Measurements from ENCODE around the gene NHERF2.
A peak's percentile ranks its signal among the peaks of the same experiment; 100 is the strongest.
"Not testable (repeated sequence)": the region's sequence is repeated elsewhere in the genome, so short reads cannot be mapped to it uniquely, and the experiment has no call there.

The NHERF2 gene

GRCh38 chr16:2007081-2007836 lies 19.4 kb upstream of the NHERF2 start:
- DNase-seq (ENCODE audit: low read depth in 2 of 2): no peak

DNA sequence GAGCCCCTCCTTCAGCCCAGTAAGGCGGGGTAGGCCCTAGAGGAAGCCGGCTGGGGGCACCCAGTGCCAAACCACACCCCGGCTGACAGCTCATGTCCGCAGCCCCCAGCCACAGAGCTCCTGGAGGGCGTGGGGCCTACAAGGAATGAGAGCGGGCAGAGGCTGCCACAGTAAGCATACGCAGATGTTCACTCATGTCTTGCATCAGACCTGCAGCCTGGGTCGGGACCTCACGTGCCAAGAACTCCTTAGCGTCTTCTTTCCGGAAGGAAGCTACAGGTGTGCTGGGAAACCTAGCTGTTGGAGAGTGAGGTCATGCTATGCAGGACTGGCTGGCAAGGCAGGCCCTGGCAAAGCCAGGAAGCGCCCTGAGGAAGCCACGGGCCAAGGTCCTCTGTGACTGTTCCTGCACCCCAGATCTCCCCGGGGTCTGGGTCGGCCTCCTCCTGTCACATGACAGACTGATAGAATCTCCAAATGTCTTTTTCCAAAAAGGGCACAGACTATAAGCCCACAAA lies 18.6 kb upstream of the NHERF2 start:
- DNase-seq (ENCODE audit: low read depth in 2 of 2): no peak

- DNase-seq (ENCODE audit: low read depth in 2 of 2): no peak
Observed at GRCh38 chr16:2008631-2009163, 18.0 kb upstream of the NHERF2 start.

GRCh38 chr16:2009164-2009711 lies 17.5 kb upstream of the NHERF2 start:
- no peak for DNase-seq (ENCODE audit: low read depth in 2 of 2)

GRCh38 chr16:2009791-2010510 lies 16.8 kb upstream of the NHERF2 start, which contains the start of gene ZNF598:
TSS of gene ZNF598 (minus strand) at chr16:2009821.
- peak; percentile 56 to 69 for DNase-seq (ENCODE audit: low read depth in 2 of 2)

DNA sequence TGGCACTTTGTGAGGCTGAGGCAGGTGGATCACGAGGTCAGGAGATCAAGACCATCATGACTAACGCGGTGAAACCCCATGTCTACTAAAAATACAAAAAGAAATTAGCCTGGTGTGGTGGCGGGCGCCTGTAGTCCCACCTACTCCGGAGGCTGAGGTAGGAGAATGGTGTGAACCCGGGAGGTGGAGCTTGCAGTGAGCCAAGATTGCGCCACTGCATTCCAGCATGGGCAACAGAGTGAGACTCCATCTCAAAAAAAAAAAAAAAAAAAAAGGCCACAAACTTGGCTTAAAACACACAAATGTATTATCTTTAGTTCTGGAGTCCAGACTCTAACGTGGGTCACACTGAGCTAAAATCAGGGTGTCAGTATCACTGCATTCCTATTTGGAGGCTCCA lies 15.0 kb upstream of the NHERF2 start:
- not testable (repeated sequence) for DNase-seq (ENCODE audit: low read depth in 2 of 2)

- DNase-seq (ENCODE audit: low read depth in 2 of 2): no peak
Observed at GRCh38 chr16:2013527-2013926, 13.2 kb upstream of the NHERF2 start.

- no peak for DNase-seq (ENCODE audit: low read depth in 2 of 2)
Observed at GRCh38 chr16:2015117-2015946, 11.4 kb upstream of the NHERF2 start.

DNA sequence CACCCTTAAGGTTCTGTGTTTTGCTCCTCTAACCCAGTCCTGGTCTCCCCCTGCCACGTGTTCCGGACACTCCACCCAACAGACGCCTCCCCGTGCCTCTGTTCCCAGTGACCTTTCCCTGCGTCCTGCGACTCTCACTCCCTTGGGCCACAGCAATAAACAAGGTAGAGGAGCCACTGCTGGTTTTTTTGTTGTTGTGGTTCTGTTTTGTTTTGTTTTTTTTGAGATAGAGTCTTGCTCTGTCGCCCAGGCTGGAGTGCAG lies 10.8 kb upstream of the NHERF2 start:
- no peak for DNase-seq (ENCODE audit: low read depth in 2 of 2)

- no peak for DNase-seq (ENCODE audit: low read depth in 2 of 2)
Observed at GRCh38 chr16:2016407-2016922, 10.2 kb upstream of the NHERF2 start.

DNA sequence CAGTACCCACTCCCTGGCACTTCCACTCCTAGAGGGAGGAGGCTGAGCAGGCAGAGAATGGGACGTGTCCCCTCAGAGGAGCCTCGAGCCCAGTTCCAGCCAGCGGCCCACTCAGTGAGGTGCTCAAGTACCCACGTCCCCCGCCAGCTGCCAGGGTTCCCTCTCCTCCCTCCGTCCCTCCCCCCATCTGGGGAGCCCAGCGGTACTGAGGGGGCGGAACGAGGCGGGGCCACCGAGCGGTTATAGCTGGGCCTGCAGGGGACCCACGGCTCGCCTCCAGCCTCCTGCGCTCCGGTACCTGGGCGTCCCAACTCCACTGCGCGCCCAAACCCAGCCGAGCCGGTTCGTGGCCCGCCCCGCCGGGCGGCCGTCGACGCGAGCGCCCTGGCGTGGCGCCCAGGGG lies 7.2 kb upstream of the NHERF2 start, which contains the start of gene NPW:
Gene NPW, plus strand, starts transcription at position 268 of the 403 bp plus-strand sequence.
- no peak for DNase-seq (ENCODE audit: low read depth in 2 of 2)

DNA sequence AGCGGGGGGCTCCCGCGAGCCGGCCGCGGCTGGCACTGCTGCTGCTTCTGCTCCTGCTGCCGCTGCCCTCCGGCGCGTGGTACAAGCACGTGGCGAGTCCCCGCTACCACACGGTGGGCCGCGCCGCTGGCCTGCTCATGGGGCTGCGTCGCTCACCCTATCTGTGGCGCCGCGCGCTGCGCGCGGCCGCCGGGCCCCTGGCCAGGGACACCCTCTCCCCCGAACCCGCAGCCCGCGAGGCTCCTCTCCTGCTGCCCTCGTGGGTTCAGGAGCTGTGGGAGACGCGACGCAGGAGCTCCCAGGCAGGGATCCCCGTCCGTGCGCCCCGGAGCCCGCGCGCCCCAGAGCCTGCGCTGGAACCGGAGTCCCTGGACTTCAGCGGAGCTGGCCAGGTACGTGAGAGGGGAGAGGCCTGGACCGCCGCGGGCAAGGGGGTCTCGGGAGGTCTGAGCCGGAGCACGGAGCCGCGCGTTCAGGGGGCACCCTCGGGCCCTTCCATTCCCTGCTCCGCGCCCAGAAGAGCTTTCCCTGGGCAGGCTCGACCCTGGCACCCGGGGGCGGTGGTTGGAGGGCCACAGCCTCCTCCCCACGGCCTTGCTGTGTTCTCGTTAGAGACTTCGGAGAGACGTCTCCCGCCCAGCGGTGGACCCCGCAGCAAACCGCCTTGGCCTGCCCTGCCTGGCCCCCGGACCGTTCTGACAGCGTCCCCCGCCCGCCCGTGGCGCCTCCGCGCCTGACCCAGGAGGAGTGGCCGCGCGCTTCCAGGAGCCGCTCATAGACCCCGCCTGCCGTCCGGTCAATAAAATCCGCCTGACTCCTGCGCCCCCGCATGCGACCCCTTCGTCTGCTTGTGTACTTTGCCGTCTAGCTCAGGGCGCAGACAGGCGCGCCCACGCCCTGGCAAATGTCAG lies 6.5 kb upstream of the NHERF2 start:
- DNase-seq (ENCODE audit: low read depth in 2 of 2): no peak

- DNase-seq (ENCODE audit: low read depth in 2 of 2): no peak
Observed at GRCh38 chr16:2022723-2023091, 4.0 kb upstream of the NHERF2 start.

DNA sequence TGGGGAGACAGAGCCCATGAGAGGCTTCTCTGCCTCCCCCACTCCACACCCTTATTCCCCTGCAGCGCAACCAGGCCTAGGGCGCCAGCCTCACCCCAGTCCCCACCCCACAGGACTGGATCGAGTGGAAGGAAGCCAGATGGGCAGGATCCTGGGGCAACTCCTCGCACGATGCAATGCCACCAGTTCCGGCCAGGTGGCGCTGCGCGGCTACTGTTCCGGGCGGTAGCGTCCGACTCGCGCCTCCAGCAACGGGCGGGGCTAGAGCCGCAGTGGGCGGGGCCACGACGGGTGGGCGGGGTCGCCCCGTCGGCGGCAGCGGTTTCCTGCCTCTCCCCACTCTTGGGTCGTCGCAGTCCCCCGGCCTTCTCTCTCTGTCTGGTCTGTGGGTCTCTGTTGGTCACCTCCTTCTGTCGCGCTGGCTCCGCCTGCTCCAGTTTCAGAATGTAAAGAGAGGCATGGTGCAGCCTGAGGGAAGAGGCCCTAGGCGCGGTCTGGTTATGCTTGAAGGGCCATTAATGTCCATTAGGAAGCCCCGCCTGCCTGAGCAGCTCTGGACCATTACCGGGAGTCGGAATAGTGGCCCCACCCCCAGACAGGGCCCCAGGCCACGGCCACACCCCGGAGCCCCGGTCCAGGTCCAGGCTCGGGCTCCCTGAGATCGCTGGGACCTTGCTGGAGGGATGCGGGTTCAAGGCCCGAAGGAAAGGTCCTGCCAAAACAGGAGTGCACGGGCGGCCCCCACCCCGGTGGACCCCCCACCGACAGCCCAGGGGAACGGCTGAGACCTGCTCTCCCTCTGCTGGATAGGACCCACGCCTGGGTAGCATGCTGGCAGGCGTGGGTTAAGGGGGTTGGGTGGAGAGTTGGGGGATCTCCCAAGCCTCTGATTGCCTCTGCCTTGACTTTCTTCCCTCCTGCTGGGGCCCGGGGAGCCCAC lies 3.3 kb upstream of the NHERF2 start:
- DNase-seq (ENCODE audit: low read depth in 2 of 2): peak; percentile 85 to 94

GRCh38 chr16:2024032-2024420 lies 2.7 kb upstream of the NHERF2 start:
- DNase-seq (ENCODE audit: low read depth in 2 of 2): no peak

GRCh38 chr16:2025251-2025650 lies 1.5 kb upstream of the NHERF2 start:
- DNase-seq (ENCODE audit: low read depth in 2 of 2): no peak

DNA sequence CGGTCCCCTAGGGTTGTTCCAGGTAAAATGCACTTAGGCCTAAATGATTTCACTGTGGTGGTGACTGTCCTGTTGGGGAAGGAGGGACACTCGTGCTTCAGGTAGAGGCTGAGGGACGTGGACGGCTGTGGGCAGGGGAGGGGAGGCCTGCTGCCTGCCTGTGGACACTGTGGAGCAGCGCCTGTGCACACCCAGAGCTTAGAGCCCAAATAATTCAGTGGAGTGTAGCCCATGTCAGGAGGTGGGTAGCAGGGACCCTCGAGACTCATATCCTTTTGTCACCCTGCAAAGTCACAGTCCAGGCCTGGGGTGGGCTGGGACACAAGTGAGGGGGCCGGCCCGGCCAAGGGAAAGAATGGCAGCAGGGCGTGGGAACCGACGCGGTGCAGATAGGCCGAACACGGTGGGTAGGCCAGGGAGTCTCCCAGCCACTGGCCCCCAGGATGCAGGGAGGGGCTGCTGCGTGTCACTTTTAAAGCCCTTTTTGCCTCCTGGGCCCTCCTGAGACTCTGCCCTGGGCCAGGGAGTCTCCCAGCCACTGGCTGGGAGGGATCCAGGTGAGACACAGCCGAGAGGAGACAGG lies 733 bp upstream of the NHERF2 start:
- DNase-seq (ENCODE audit: low read depth in 2 of 2): no peak

GRCh38 chr16:2027024-2028010 lies 615 bp downstream of the NHERF2 start:
- no peak for DNase-seq (ENCODE audit: low read depth in 2 of 2)

Data from stimulated activated CD4-positive, alpha-beta T cell treated with anti-CD3 and anti-CD28 coated beads, Interleukin-15, amount 100 ng/mL, for 48 hours (primary cell).